Measurements from ENCODE around the gene MMRN2. TPM values are rescaled to one million over a fixed set of nuclear protein-coding genes. Genes with fewer than 3 reads are reported as not detected.

MMRN2 gene
- total RNA-seq, 4 donors from 2014 or later: 29.3 to 148 (median 78.2) TPM

DNA sequence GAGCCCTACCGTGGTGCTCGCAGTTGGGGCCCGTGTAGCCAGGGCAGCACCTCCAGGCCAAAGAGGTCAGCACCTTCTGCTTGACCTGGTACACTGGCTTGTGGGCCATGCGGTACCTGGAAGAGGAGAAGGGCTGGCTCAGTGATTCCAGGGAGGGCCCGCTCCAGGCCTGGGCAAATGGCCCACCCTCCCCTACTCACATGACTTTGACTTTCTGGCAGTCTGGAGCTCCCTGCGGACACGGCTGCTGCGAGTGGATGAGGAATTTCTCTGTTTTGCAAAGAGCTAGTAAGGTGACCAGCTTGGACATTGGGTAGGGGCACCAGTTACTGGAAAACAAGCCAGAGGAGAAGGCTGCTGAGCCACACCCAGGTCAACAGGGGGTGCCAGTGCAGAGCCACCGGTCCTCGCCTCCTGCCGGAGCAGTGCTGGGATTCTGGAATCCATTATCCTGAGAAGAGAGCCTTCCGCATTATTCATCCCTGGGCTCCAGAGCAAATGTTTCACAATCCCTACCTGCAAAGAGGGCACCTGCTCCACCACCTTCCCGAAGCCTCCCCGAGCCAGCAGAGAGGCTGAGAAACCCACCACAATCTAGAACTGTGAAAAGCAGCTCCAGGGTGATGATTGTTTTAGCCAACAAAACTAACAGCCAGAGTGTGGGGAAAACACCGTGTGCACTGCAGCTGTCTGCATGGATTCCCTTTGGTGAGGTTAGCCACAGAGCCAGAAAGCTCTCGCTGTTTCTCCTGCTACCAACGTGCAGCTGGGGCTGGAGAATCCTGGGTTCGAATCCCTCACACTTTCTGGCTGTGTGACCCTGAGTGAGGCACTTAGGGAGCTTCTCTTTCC is 11.8 kb downstream of the MMRN2 start:
- TF ChIP-seq, protein P1, sequence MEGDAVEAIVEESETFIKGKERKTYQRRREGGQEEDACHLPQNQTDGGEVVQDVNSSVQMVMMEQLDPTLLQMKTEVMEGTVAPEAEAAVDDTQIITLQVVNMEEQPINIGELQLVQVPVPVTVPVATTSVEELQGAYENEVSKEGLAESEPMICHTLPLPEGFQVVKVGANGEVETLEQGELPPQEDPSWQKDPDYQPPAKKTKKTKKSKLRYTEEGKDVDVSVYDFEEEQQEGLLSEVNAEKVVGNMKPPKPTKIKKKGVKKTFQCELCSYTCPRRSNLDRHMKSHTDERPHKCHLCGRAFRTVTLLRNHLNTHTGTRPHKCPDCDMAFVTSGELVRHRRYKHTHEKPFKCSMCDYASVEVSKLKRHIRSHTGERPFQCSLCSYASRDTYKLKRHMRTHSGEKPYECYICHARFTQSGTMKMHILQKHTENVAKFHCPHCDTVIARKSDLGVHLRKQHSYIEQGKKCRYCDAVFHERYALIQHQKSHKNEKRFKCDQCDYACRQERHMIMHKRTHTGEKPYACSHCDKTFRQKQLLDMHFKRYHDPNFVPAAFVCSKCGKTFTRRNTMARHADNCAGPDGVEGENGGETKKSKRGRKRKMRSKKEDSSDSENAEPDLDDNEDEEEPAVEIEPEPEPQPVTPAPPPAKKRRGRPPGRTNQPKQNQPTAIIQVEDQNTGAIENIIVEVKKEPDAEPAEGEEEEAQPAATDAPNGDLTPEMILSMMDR (IDR thresholded peaks at IDR 0.05): no peak
- DNase-seq (ENCODE audit: low spot score): no peak
- peak; percentile 58 for ATAC-seq (ENCODE audit: low FRiP score)

DNA sequence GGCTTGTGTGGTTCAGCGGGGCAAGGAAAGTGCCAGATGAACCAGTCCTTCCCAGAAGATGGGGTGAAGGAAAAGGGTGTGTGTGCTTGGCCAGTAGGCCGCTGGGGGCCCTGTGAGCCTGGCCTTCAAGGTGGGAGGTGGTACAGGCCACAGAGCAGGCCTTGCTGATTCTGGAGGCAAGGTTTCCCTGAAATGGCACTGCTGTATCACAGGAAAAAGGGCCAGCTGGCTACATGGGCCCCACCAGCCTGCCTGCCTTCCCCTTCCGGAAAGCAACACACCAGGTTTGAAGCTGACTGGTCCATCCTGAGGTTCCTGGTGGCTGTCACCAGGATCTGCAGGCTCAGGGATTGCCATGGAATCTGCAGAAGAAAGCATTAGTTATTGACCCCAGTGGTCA is 12.5 kb downstream of the MMRN2 start:
- TF ChIP-seq, protein P1 (IDR thresholded peaks at IDR 0.05): no peak
- ATAC-seq (ENCODE audit: low FRiP score) (no peak), DNase-seq (ENCODE audit: low spot score) (no peak)

DNA sequence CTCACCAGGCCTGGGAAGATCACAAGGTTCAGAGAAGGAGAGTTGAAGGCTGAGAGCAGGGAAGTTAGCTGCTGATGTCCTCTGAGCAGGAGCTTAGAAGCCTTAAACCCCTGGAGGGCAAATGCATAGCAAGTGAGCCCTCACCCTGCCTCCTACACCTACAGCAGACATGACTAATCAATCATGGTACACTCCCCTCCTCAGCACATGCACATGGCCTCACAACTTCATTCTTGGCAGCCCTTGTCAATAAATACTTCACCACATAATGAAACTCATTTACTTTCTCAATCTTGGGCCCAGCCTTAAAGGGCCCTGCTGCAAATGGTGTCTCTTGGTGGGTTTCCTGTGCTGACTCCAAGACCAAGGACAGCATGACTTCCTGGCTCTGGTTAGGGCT is 12.9 kb downstream of the MMRN2 start:
- ATAC-seq (ENCODE audit: low FRiP score) (peak; percentile 44), DNase-seq (ENCODE audit: low spot score) (no peak)
- TF ChIP-seq, protein P1 (IDR thresholded peaks at IDR 0.05): no peak

DNA sequence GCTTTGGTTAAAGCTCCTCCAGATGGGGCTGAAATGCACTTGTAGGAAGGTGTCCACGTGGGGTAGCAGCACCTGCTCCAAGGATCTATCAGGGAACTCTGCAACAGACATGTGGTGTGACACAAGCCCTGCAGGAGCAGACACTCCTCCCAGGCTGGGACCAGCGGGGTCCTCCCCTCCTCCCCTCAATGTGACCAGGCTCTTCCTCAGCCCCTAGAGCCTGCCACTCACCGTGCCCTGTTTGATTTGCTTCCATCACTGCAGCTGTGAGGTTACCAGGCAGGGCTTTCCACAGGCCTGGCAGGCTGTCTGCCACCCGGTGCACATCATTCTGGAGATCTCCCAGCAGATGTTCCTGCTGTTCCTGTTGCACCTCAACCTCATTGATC is 13.4 kb downstream of the MMRN2 start:
- TF ChIP-seq, protein P1 (IDR thresholded peaks at IDR 0.05): no peak
- DNase-seq (ENCODE audit: low spot score) (no peak), ATAC-seq (ENCODE audit: low FRiP score) (no peak)

DNA sequence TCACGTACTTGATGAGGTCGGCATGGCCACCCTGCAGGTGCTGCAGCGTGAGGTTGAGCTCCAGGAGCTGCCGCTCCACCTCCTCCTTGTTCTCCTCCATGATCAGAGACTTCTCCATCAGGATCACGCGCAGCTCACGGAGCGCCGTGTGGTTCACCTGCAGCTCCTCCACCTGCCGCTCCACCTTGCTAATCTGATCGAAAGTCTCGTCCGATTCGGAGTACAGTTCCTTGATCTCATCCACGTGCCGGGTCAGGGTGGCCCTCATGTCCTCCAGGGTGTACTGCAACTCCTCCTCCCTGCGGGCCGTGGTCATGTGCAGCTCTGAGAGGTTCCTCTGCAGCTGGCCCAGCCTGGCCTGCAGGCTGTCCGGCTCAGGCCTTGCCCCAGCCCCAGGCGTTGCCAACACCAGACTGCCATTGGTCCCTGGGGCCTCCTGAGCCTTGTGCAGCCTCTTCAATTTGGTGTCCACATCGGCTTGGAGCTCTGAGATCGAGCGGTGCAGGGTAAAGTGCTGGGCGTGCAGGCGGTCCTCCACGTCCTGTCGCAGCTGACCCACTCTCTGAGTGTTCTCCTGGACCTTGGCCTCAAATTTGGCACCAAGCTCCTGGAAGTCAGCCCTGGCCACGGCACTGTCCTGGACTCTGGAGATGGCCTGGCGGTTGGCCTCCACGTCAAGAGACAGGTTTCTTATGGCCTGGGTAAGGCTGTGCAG is 13.9 kb downstream of the MMRN2 start:
- ATAC-seq (ENCODE audit: low FRiP score): no peak
- no peak for DNase-seq (ENCODE audit: low spot score)
- TF ChIP-seq, protein P1 (IDR thresholded peaks at IDR 0.05): no peak

DNA sequence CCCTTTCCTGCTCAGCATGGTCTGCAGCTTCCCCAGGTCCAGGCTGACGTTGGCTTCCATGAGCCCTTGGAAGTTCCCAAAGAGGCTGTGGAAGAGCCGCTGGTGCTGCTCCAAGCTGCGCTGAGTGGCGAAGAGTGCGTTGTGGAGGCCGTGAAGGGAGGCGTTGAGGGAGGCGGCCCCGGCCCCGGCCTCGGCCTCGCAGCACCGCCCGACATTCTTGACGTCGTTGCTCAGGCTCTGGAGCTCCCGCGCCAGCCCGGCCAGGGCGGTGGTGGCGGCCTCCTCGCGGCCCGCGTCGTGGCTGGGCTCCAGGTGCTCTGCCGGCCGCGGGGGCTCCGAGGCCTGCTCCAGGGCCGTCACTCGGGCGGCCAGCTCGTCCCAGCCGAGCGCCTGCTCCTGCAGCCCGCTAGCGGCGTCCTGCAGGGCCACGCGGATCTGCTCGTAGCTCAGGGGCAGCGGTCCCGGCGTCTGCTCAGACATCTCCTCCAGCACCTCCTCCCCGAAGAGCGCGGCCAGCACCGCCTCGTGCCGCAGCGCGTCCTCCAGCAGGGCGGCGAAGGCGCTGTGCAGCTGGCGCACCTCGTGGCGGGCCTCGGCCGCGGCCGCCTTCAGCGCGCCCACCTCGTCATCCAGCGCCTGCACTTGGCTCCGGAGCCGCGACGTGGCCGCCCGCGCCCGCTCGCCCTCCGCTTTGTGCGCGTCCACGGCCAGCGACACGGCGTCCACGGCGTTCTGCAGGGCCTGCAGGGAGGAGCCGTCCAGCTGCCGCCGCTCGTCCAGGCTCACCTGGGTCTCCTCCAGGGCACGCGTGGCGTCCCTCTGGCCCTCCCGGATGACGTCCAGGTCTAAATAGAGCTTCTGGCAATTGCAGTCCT is 14.7 kb downstream of the MMRN2 start:
- TF ChIP-seq, protein P1 (IDR thresholded peaks at IDR 0.05): no peak
- ATAC-seq (ENCODE audit: low FRiP score) (no peak), DNase-seq (ENCODE audit: low spot score) (no peak)
